Liver (tissue), 9 donors: ENCODE results near the gene ZNF219. TPM values are rescaled to one million over a fixed set of nuclear protein-coding genes. Genes with fewer than 3 reads are reported as not detected.
A peak's percentile ranks its signal among the peaks of the same experiment; 100 is the strongest.

Experiments used
- DNase-seq: peaks from one replicate; pipeline ENCODE4 v3.0.0-alpha.2; 2017; ENCODE audit warnings: low spot score
- H3K27ac ChIP-seq, 2 donors: one replicate each; pipeline ENCODE4 v1.7.0; 2013; ENCODE audit warnings: inconsistent platforms in 2 of 2, low read length in 2 of 2, control low read depth in 1 of 2, low read depth in 1 of 2, mild to moderate bottlenecking in 1 of 2
- H3K27me3 ChIP-seq, 4 donors: one replicate each; pipeline versions ENCODE4 v1.6.1 to v1.7.0; 2013; ENCODE audit warnings: low read length in 3 of 4, inconsistent platforms in 1 of 4, mild to moderate bottlenecking in 1 of 4, moderate library complexity in 1 of 4; ENCODE audit not compliant: control insufficient read depth in 4 of 4, insufficient read depth in 4 of 4
- H3K36me3 ChIP-seq, 4 donors: one replicate each; pipeline versions ENCODE4 v1.6.1 to v1.7.0; 2013; ENCODE audit warnings: low read length in 3 of 4, mild to moderate bottlenecking in 3 of 4, low read depth in 1 of 4, moderate library complexity in 1 of 4; ENCODE audit not compliant: control insufficient read depth in 4 of 4, insufficient read depth in 3 of 4
- H3K4me1 ChIP-seq, 4 donors: one replicate each; pipeline versions ENCODE4 v1.6.1 to v1.7.0; 2013; ENCODE audit warnings: low read length in 3 of 4, mild to moderate bottlenecking in 3 of 4, moderate library complexity in 1 of 4; ENCODE audit not compliant: control insufficient read depth in 4 of 4, insufficient read depth in 4 of 4
- H3K4me3 ChIP-seq, 3 donors: one replicate each; pipeline versions ENCODE4 v1.6.1 to v1.7.0; 2013; ENCODE audit warnings: low read length in 3 of 3, control low read depth in 1 of 3, low read depth in 1 of 3, mild to moderate bottlenecking in 1 of 3
- H3K9ac ChIP-seq, 2 donors: one replicate each; pipeline ENCODE4 v1.7.0; 2013; ENCODE audit warnings: low read length in 2 of 2, mild to moderate bottlenecking in 2 of 2, moderate library complexity in 2 of 2, control low read depth in 1 of 2, low read depth in 1 of 2
- H3K9me3 ChIP-seq, 4 donors: one replicate each; pipeline versions ENCODE4 v1.6.1 to v1.7.0; 2013; ENCODE audit warnings: low read length in 3 of 4; ENCODE audit not compliant: control insufficient read depth in 4 of 4
- EGR1 ChIP-seq, 2 donors: IDR thresholded peaks; 2 replicates each; pipeline ENCODE4 v1.6.1; 2016 to 2018; ENCODE audit warnings: antibody characterized with exemption in 2 of 2, low read depth in 2 of 2
- FOXA1 ChIP-seq: IDR thresholded peaks from 2 replicates; pipeline ENCODE4 v1.6.1; 2016; ENCODE audit warnings: antibody characterized with exemption
- FOXA2 ChIP-seq: IDR thresholded peaks from 2 replicates; pipeline ENCODE4 v1.6.1; 2016; ENCODE audit warnings: antibody characterized with exemption
- GABPA ChIP-seq, 2 donors: IDR thresholded peaks in 1 of 2; conservative IDR thresholded peaks in 1 of 2; 2 replicates each; pipeline ENCODE4 v1.6.1; 2016; ENCODE audit warnings: antibody characterized with exemption in 2 of 2, mild to moderate bottlenecking in 1 of 2, moderate library complexity in 1 of 2
- HNF4A ChIP-seq, 2 donors: conservative IDR thresholded peaks; 2 replicates each; pipeline ENCODE4 v1.6.1; 2016; ENCODE audit warnings: antibody characterized with exemption in 2 of 2, mild to moderate bottlenecking in 2 of 2
- HNF4G ChIP-seq: IDR thresholded peaks from 2 replicates; pipeline ENCODE4 v1.6.1; 2016; ENCODE audit warnings: antibody characterized with exemption
- JUND ChIP-seq, 2 donors: IDR thresholded peaks; 2 replicates each; pipeline ENCODE4 v1.6.1; 2016; ENCODE audit warnings: antibody characterized with exemption in 2 of 2
- NR2F2 ChIP-seq: IDR thresholded peaks from 2 replicates; pipeline ENCODE4 v1.6.1; 2016; ENCODE audit warnings: antibody characterized with exemption
- RAD21 ChIP-seq, 2 donors: IDR thresholded peaks; 2 replicates each; pipeline ENCODE4 v1.6.1; 2016; ENCODE audit warnings: antibody characterized with exemption in 2 of 2, mild to moderate bottlenecking in 2 of 2
- RXRA ChIP-seq, 2 donors: IDR thresholded peaks; 2 replicates each; pipeline ENCODE4 v1.6.1; 2017 to 2018; ENCODE audit warnings: antibody characterized with exemption in 2 of 2, mild to moderate bottlenecking in 1 of 2
- SP1 ChIP-seq: IDR thresholded peaks from 2 replicates; pipeline ENCODE4 v1.6.1; 2018; ENCODE audit warnings: antibody characterized with exemption, mild to moderate bottlenecking
- TAF1 ChIP-seq: conservative IDR thresholded peaks from 2 replicates; pipeline ENCODE4 v1.6.1; 2016; ENCODE audit warnings: antibody characterized with exemption, mild to moderate bottlenecking
- YY1 ChIP-seq: IDR thresholded peaks from 2 replicates; pipeline ENCODE4 v1.6.1; 2016; ENCODE audit warnings: antibody characterized with exemption, mild to moderate bottlenecking
- WGBS: extraction: QIAGEN DNeasy Blood & Tissue Kit; methylation state at CpG from one replicate; pipeline ENCODE4 v1.1.7; 2013; 5-methylcytosine and 5-hydroxymethylcytosine counted together
- polyA plus RNA-seq, 2 donors: library from polyadenylated mRNA; stranded (reverse) in 1 of 2; unstranded in 1 of 2; fragments of 200-250 nt in 1 of 2; fragments of >200 nt in 1 of 2; fragmentation: Nextera tagmentation in 1 of 2; extraction: Ambion mirVana in 1 of 2; gene quantifications; one replicate each; pipeline versions ENCODE4 v1.2.1 to v1.2.3, GENCODE V29; 2013 to 2015
- total RNA-seq, 2 donors: library from RNA; depleted of rRNA; stranded (reverse); fragments of >200 nt; gene quantifications; one replicate each; pipeline ENCODE4 v1.2.3, GENCODE V29; 2014
- TF ChIP-seq, protein P1 (sequence below): IDR thresholded peaks from 2 replicates; pipeline ENCODE4 v1.6.1; 2016; ENCODE audit warnings: antibody characterized with exemption
- TF ChIP-seq, protein P2 (sequence below): IDR thresholded peaks from 2 replicates; pipeline ENCODE4 v1.6.1; 2016; ENCODE audit warnings: antibody characterized with exemption, mild to moderate bottlenecking
- TF ChIP-seq, protein P3 (sequence below): fragments of 150-350 bp; IDR thresholded peaks from 2 replicates; pipeline ENCODE4 v1.5.1; 2017; ENCODE audit warnings: improper control_type of control experiment, low read depth, low read length; ENCODE audit not compliant: missing input control
- TF ChIP-seq, protein P4 (sequence below): IDR thresholded peaks from 2 replicates; pipeline ENCODE4 v1.6.1; 2016; ENCODE audit warnings: antibody characterized with exemption
- TF ChIP-seq, protein P5 (sequence below): IDR thresholded peaks from 2 replicates; pipeline ENCODE4 v1.6.1; 2016; ENCODE audit warnings: antibody characterized with exemption
- donor health status: healthy.
- donor health status: healthy.
- donor health status: healthy.
- donor health status: healthy.
- donor health status: healthy.

The ZNF219 gene
- total and polyA plus RNA-seq, 4 donors, result 1.3 to 10.5 (median 5.5) TPM

DNA sequence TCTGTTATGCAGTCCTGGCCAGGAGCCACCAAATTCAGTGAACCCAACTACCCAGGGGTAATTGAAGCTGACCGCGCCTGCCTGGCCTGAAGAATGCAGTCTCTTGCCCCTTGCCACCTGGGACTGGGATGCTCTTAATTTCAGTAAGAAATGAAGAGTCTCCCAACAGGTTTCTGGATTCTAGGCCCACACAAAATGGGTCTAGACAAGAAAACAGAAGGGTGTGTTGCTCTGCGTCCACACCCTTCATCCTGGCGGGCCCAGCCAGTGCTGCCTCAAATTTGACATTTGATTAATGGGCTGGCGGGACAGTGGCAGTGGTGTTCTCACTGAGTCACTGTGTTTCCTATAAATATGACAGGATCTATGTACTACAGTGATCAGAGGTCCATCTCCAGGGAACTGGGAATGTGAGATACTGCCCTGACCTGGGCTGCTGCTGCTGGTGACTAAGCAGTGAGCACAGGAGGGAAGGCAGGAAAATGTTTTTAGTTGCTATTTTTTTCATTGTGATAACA, 8.9 kb upstream of the ZNF219 start:
- H3K27me3 ChIP-seq, result no peaks in the 10 kb centered on the region
- peak overlapping the region; percentile 63 to 79 for H3K27ac ChIP-seq
- no peak overlapping the region for H3K9ac ChIP-seq
- H3K4me3 ChIP-seq, result no peak overlapping the region
- H3K4me1 ChIP-seq, result peaks cover 8 to 47% (median 41%) of the 10 kb centered on the region in 4 donors
- WGBS, result 60% methylated on average over 5 of the region's 5 CpGs
- no peaks in the 10 kb centered on the region for H3K36me3 ChIP-seq
- no peaks in the 10 kb centered on the region for H3K9me3 ChIP-seq
- TF ChIP-seq, protein P1, sequence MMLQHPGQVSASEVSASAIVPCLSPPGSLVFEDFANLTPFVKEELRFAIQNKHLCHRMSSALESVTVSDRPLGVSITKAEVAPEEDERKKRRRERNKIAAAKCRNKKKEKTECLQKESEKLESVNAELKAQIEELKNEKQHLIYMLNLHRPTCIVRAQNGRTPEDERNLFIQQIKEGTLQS, result no peak
- TF ChIP-seq EGR1 (IDR thresholded peaks at IDR 0.05; ENCODE audit: low read depth in 2 of 2) (no peak), SP1 (no peak), RXRA (IDR thresholded peaks at IDR 0.05) (no peak), RAD21 (IDR thresholded peaks at IDR 0.05) (no peak), YY1 (no peak), HNF4G (no peak), FOXA2 (no peak), NR2F2 (no peak)
- TF ChIP-seq, protein P2, sequence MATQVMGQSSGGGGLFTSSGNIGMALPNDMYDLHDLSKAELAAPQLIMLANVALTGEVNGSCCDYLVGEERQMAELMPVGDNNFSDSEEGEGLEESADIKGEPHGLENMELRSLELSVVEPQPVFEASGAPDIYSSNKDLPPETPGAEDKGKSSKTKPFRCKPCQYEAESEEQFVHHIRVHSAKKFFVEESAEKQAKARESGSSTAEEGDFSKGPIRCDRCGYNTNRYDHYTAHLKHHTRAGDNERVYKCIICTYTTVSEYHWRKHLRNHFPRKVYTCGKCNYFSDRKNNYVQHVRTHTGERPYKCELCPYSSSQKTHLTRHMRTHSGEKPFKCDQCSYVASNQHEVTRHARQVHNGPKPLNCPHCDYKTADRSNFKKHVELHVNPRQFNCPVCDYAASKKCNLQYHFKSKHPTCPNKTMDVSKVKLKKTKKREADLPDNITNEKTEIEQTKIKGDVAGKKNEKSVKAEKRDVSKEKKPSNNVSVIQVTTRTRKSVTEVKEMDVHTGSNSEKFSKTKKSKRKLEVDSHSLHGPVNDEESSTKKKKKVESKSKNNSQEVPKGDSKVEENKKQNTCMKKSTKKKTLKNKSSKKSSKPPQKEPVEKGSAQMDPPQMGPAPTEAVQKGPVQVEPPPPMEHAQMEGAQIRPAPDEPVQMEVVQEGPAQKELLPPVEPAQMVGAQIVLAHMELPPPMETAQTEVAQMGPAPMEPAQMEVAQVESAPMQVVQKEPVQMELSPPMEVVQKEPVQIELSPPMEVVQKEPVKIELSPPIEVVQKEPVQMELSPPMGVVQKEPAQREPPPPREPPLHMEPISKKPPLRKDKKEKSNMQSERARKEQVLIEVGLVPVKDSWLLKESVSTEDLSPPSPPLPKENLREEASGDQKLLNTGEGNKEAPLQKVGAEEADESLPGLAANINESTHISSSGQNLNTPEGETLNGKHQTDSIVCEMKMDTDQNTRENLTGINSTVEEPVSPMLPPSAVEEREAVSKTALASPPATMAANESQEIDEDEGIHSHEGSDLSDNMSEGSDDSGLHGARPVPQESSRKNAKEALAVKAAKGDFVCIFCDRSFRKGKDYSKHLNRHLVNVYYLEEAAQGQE, result no peak
- DNase-seq, result no peak

DNA sequence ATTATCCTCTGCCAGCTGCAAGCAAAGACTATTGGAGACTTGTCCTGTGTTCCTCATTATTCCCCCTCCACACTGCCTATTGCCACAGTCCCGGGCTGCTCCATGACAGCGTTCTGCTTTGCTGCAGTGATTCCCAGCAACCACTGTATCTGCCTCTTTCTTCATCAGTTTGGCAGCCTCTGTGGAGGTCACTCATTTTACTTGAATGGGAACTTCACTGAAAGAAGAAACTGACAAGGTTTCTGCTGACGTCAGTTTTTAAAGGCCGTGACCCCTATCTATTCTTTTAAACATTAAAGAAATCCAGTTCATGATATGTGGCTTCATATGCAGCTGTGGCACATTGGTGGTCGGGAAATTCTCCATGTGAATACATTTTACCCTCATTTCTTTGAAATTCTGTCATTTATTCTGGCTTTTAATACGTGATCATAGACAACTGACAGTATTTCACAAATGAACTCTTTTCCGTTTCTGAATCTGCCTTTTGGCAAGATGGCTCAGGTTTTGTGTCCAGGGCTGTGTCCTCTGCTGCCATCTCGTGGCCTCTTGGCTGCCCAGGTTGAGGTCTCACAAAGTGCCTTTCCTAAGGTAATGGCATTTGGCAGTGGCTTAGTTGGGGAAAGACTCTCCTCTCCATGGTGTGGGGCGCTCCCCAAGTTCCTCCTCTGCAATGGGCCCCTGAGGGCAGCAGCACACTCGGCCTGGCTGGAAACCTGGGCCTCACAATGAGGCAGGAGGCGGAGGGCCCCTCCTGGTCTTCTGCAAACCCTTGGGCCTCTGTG, 8.2 kb upstream of the ZNF219 start:
- DNase-seq, result peak; percentile 86
- Histone ChIP-seq H3K4me3 (peak overlapping the region in 1 of 3 donors; percentile 15), H3K9me3 (no peaks in the 10 kb centered on the region), H3K27me3 (no peaks in the 10 kb centered on the region), H3K27ac (peak overlapping the region; percentile 63 to 79), H3K9ac (peak overlapping the region in 1 of 2 donors; percentile 9), H3K4me1 (peaks cover 8 to 48% (median 41%) of the 10 kb centered on the region in 4 donors), H3K36me3 (no peaks in the 10 kb centered on the region)
- peak; percentile 79 for TF ChIP-seq NR2F2
- TF ChIP-seq, protein P3, sequence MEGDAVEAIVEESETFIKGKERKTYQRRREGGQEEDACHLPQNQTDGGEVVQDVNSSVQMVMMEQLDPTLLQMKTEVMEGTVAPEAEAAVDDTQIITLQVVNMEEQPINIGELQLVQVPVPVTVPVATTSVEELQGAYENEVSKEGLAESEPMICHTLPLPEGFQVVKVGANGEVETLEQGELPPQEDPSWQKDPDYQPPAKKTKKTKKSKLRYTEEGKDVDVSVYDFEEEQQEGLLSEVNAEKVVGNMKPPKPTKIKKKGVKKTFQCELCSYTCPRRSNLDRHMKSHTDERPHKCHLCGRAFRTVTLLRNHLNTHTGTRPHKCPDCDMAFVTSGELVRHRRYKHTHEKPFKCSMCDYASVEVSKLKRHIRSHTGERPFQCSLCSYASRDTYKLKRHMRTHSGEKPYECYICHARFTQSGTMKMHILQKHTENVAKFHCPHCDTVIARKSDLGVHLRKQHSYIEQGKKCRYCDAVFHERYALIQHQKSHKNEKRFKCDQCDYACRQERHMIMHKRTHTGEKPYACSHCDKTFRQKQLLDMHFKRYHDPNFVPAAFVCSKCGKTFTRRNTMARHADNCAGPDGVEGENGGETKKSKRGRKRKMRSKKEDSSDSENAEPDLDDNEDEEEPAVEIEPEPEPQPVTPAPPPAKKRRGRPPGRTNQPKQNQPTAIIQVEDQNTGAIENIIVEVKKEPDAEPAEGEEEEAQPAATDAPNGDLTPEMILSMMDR, result peak; percentile 92
- TF ChIP-seq RXRA (IDR thresholded peaks at IDR 0.05), result peak; percentile 58 to 80
- TF ChIP-seq, protein P4, sequence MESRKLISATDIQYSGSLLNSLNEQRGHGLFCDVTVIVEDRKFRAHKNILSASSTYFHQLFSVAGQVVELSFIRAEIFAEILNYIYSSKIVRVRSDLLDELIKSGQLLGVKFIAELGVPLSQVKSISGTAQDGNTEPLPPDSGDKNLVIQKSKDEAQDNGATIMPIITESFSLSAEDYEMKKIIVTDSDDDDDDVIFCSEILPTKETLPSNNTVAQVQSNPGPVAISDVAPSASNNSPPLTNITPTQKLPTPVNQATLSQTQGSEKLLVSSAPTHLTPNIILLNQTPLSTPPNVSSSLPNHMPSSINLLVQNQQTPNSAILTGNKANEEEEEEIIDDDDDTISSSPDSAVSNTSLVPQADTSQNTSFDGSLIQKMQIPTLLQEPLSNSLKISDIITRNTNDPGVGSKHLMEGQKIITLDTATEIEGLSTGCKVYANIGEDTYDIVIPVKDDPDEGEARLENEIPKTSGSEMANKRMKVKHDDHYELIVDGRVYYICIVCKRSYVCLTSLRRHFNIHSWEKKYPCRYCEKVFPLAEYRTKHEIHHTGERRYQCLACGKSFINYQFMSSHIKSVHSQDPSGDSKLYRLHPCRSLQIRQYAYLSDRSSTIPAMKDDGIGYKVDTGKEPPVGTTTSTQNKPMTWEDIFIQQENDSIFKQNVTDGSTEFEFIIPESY, result no peak
- no peak for TF ChIP-seq TAF1
- no peak for TF ChIP-seq FOXA2
- no peak for TF ChIP-seq GABPA (IDR thresholded peaks at IDR 0.05 in 1 of 2, conservative IDR thresholded peaks at IDR 0.05 in 1 of 2)
- no peak for TF ChIP-seq HNF4G
- TF ChIP-seq HNF4A (conservative IDR thresholded peaks at IDR 0.05), result peak; percentile 24 to 48
- peak; percentile 7 to 41 for TF ChIP-seq JUND (IDR thresholded peaks at IDR 0.05)
- no peak for TF ChIP-seq EGR1 (IDR thresholded peaks at IDR 0.05; ENCODE audit: low read depth in 2 of 2)
- TF ChIP-seq, protein P5, sequence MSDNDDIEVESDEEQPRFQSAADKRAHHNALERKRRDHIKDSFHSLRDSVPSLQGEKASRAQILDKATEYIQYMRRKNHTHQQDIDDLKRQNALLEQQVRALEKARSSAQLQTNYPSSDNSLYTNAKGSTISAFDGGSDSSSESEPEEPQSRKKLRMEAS, result no peak
- TF ChIP-seq YY1, result peak; percentile 96
- TF ChIP-seq SP1, result peak; percentile 62
- TF ChIP-seq, protein P2, result peak; percentile 24
- no peak for TF ChIP-seq FOXA1
- TF ChIP-seq, protein P1, result no peak
- peak; percentile 90 to 93 for TF ChIP-seq RAD21 (IDR thresholded peaks at IDR 0.05)
- 9% methylated on average over 11 of the region's 11 CpGs for WGBS
